GM19328 (cell line): ENCODE data around the gene ABCC3.
"Not testable (repeated sequence)": the region's sequence is repeated elsewhere in the genome, so short reads cannot be mapped to it uniquely, and the experiment has no call there.

ENCODE experiments used
- ATAC-seq: cut with Tn5 transposase; IDR thresholded peaks from one replicate; pipeline ENCODE4 v1.9.1; 2021; ENCODE audit warnings: mild to moderate bottlenecking, moderate library complexity; ENCODE audit not compliant: unreplicated experiment

Gene ABCC3

DNA sequence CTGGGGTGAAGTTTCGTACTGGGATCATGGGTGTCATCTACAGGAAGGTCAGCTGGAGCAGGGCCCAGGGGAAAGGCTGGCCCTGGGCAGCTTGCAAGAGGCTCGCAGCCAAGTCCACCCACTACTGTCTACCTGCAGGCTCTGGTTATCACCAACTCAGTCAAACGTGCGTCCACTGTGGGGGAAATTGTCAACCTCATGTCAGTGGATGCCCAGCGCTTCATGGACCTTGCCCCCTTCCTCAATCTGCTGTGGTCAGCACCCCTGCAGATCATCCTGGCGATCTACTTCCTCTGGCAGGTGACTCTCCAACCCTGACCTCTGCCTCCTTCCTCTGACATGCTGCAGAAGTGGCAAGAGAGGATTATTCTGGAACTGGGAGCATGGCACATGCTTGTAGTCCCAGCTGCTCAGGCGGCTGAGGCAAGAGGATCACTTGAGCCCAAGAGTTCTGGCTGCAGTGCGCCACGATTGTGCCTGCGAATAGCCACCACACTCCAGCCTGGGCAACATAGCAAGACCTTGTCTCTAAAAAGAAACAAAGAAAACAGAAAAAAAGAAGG is 29.2 kb downstream of the ABCC3 start:
- ATAC-seq, result no peak

DNA sequence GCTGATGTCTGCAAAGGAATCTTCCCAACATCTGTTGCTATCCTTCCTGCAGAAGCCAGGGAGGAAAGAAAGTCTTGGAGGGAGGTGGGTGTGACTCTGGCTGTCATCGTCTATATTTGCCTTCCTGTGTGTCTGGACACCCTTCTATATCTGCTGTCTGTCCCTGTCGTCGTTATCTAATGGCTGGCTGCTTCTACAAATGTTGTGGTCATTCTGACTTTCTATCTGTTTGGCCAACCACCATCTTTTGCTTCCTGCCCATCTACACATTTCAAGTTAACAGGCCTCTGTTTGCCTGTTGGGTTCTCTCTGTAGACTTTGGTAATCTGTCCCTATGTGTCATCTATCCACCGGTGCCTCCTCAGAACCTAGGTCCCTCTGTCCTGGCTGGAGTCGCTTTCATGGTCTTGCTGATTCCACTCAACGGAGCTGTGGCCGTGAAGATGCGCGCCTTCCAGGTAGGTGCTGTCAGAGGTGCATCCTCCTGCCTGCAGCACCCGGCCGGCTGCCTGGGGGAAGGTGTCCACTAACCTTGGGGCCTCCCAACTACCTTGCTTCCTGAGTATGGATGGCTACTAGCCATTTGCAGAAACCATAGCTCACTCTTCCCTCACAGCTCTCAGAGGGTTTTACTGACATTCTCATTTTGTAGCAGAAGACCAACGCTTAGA is 30.2 kb downstream of the ABCC3 start:
- ATAC-seq, result no peak

DNA sequence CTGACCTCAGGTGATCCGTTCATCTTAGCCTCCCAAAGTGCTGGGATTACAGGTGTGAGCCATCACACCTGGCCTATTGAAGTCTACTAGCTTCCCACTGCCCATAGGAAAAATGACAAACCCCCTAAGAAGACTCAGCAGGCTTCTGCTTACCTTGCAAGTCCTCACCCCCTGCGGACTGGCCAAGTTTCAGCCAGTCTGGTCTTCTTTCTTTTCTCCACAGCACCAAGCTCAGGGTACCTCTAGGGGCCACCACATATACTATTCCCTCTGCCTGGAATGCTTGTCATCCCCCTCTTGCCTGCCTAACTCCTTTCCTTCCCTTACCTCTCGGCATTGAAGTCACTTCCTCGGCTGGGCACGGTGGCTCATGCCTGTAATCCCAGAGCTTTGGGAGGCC is 31.2 kb downstream of the ABCC3 start:
- no peak for ATAC-seq

DNA sequence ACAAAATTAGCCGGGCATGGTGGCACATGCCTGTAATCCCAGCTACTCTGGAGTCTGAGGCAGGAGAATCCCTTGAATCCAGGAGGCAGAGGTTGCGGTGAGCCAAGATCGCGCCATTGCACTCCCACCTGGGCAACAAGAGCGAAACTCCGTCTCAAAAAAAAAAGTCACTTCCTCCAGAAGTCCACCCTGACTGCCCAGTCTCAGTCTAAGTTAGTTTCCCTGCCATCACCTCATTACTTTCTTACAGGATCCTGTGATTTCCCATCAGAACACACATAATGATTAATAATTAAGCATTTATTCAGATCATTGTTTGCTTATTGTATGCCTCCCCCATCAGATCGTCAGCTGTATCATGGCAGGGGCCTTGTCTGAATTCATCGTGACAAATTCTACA is 31.6 kb downstream of the ABCC3 start:
- no peak for ATAC-seq

DNA sequence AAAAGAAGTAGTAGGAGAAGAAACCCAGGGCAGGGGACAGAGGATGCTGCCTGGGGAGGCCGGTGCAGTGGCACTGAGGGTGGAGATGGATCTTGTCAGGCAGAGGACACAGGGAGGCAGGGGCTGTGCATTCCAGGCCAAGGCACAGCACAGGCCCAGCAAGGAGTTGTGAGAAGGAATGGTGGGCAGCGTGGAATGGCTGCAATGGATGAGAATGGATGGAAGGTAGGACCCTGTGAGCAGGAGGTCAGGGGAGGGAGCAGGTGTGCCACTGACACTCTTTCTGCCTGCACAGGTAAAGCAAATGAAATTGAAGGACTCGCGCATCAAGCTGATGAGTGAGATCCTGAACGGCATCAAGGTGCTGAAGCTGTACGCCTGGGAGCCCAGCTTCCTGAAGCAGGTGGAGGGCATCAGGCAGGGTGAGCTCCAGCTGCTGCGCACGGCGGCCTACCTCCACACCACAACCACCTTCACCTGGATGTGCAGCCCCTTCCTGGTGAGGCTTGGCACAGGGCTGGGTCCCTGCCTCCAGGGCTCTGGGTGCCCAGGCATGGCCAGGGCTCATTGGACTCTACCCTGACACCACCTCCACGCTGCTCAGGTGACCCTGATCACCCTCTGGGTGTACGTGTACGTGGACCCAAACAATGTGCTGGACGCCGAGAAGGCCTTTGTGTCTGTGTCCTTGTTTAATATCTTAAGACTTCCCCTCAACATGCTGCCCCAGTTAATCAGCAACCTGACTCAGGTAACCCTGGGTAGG is 32.8 kb downstream of the ABCC3 start:
- no peak for ATAC-seq

DNA sequence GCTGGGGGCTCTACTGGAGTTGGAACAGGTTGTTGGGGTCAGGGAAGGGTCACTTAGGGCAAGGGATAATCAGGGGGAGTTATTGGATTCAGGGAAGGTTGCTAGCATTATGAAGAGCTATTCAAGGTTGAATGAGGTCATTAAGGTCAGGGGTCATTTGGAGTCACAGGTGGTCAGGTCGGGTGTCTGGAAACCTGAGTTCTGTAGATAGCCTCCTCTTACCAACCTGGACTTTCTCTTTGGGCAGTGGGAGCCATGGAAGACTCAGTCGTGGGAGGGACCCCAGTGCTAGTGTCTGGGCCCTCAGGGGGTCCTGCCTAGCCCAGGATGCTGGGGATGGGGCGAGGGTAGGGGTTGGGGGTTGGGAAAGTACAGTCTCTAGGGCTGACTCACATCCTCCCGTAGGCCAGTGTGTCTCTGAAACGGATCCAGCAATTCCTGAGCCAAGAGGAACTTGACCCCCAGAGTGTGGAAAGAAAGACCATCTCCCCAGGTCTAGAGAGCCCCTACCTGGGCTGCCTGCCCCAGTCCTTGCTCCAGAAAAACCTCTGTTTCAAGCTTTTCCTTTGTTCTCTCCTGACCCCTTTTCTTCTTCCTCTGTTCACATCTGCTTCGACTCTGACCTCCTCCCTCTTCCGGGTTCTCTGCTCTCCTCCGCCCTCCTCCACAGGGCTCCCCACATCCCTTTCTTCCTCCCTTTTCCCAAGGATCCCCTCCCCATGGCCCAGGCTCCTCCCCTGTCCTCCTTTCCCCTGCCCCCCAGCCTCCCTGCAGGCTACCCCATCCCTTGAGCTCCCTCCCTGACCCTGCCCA is 33.5 kb downstream of the ABCC3 start:
- no peak for ATAC-seq

DNA sequence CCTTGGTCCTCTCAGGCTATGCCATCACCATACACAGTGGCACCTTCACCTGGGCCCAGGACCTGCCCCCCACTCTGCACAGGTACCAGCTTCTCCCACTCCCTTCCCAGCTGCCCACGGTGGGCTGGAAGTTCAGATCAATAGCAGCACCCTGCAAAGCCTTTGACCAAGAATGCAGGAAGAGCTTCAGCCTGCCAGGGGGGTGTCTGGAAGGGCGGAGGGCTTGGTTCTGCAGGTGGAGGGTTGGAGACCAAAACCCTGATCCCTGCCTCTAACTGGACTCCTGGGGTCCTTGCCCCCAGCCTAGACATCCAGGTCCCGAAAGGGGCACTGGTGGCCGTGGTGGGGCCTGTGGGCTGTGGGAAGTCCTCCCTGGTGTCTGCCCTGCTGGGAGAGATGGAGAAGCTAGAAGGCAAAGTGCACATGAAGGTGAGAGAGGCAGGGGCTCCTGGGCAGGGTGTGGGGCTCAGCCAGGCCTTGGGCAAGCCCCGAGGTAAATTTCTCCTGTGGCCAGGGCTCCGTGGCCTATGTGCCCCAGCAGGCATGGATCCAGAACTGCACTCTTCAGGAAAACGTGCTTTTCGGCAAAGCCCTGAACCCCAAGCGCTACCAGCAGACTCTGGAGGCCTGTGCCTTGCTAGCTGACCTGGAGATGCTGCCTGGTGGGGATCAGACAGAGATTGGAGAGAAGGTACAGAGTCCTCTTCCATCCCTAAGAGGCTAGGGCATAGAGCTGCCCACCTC is 34.3 kb downstream of the ABCC3 start:
- no peak for ATAC-seq

DNA sequence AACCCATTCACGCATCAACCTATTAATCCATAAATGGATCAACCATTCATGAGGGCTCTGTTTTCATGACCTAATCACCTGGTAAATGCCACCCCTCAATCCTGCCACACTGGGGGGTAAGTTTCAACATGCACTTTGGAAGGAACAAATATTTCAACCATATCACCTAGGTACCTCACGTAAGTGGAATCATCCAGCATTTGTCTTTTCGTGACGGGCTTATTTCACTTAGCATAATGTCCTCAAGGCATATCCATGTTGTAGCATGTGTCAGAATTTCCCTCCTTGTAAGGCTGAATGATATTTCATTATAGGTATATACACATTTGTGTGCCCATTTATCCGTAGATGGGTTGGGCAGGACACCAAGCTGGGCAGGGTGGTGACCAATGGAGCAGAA is 37.4 kb downstream of the ABCC3 start:
- ATAC-seq, result no peak

DNA sequence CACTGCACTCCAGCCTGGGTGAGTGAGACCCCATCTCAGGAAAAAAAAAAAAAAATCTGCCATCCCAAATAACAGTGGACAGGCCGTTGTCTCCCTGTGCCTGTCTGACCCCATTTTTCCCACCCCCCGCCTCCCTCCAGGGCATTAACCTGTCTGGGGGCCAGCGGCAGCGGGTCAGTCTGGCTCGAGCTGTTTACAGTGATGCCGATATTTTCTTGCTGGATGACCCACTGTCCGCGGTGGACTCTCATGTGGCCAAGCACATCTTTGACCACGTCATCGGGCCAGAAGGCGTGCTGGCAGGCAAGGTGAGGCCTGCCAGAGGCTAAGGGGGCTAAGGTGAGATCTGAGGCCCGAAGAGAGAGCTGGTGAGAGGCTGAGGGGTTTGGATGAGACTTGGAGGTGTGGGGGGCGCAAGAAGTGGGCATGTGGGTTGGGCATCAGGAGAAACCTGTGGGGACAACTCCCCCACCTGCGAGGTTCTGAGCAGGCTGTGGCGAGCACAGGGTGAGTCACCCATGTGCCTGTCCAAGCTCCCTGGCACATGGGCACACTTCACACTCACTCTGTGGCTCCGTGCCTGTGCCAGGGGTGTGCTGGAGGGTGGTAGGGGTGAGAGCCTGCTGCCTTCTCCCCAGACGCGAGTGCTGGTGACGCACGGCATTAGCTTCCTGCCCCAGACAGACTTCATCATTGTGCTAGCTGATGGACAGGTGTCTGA is 38.3 kb downstream of the ABCC3 start:
- no peak for ATAC-seq

DNA sequence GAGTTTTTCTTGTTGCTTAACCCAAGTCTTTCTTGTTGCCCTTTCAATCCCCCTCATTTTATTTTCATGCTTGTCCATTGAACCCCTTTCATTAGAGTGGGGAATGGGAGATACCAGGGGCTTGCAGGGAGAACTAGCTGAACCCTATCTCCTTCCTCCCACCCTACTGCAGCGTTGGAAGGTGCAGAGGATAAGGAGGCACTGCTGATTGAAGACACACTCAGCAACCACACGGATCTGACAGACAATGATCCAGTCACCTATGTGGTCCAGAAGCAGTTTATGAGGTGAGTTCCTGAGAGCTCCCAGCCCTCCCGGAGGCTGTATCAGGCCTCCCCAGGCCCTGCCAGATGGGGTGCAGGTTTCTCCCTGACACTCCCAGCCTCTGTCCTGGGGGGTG is 40.5 kb downstream of the ABCC3 start:
- ATAC-seq, result no peak

DNA sequence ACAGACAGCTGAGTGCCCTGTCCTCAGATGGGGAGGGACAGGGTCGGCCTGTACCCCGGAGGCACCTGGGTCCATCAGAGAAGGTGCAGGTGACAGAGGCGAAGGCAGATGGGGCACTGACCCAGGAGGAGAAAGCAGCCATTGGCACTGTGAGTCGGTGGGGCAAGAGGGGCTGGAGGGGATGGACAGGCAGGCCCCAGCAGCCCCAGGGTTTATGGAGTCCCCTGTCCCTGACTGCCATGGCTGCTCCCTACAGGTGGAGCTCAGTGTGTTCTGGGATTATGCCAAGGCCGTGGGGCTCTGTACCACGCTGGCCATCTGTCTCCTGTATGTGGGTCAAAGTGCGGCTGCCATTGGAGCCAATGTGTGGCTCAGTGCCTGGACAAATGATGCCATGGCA is 40.9 kb downstream of the ABCC3 start:
- ATAC-seq, result no peak

DNA sequence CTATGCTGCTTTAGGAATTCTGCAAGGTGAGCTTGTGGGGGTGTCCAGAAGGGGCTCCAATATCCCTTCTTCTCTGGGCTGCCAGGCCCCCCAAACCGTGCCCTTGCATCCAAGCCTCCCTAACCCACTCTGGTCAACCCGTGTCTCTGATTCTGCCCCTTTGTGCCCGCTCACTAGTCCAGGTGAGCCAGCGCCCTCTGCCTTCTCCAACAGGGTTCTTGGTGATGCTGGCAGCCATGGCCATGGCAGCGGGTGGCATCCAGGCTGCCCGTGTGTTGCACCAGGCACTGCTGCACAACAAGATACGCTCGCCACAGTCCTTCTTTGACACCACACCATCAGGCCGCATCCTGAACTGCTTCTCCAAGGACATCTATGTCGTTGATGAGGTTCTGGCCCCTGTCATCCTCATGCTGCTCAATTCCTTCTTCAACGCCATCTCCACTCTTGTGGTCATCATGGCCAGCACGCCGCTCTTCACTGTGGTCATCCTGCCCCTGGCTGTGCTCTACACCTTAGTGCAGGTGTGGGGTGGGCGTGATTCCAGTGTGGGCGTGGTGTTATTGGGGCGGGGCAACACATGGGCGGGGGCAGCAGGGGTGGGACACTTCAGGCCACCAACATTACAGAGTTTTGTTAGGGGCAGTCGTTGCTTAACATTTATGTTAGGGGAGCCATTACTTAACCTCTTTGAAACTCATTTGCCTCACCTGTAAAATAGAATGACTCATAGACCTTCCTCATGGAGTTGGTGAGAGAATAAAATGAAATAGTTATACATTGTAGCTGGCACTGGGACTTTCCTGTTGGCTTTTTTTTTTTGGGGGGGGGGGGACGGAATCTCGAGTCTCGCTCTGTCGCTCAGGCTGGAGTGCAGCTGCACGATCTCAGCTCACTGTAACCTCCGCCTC is 41.6 kb downstream of the ABCC3 start:
- no peak for ATAC-seq

DNA sequence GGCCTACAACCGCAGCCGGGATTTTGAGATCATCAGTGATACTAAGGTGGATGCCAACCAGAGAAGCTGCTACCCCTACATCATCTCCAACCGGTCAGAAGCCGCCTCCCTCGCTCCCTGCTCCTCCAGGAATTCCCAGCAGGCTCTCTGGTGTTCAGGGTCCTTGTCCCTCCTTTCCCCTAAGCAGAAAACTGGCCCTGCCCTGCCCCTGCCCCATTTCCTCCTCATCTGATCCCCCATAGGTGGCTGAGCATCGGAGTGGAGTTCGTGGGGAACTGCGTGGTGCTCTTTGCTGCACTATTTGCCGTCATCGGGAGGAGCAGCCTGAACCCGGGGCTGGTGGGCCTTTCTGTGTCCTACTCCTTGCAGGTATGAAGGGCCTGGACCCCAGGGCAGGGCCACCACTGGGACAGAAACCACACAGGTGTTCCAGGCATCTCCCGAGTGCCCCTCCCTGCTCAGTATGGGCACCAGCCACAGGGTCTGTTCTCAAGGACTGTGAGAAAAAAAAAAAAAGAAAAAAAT is 43.2 kb downstream of the ABCC3 start:
- no peak for ATAC-seq

DNA sequence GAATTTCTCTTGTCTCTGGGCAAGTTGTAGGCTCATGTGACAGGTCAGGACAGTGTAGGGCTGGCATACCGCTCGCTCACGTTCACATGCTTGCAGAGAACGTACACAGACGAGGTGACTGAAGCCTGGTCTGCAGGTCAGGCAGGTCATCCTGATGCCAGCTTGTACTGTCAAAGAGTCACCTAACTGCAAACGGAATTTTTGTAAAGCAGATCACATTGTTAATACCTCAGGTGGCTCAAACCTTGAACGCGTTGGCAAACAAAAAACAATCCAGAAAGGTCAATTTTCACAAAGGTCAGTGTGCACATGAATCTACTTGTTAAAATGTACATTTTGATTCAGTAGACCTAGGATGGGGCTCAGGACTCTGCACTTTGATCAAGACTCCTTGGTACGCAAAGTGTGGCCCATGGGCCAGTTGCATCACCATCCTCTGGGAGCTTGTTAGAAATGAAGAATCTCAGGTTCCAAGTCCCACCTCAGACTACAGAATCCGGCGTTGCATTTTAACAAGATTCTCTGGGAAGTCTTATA is 44.4 kb downstream of the ABCC3 start:
- ATAC-seq, result no peak

DNA sequence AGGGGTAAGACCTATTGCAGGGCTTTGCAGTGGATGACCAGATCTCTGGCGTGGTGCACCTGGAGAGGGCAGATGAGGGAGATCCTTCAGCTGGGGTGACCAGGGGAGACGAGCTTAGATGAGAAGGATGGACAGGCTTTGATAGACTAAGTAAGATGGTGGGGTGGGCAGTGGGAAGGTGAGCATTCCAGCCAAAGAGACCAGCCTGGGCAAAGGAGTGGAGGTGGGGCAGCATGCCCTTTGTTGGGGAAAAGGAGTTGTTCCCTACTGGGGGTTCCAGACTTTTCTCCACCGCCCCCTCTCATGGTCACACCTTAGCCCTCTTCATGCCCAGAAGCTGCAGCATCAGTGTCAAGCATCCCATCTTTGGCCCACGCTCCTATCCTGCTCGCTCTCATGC is 45.4 kb downstream of the ABCC3 start:
- no peak for ATAC-seq

DNA sequence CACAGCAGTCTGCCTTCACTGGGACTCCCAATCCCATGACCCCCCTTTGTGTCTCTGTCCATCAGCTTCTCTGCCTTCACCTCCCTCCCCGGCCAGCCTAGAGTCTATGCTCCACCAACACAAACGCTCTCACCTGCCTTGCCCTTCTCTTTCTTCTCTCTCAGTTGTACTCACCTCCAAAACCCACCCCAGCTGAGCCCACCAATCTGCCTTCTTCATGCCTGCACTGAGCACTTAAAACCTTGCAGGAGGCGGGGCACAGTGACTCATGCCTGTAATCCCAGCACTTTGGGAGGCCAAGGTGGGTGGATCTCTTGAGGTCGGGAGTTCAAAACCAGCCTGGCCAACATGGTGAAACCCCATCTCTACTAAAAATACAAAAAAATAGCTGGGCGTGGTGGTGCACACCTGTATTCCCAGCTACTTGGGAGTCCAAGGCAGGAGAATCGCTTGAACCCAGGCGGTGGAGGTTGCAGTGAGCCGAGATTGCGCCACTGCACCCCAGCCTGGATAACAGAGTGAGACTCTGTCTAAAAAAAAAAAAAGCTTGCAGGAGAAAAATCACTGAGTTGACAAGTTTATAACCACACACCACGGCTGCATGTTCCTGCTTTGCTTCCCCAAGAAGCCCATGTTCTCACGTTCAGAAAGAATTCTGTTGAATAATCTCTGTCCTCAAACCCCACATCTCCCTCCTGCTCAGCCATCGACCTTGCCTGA is 46.0 kb downstream of the ABCC3 start:
- ATAC-seq, result not testable (repeated sequence)

DNA sequence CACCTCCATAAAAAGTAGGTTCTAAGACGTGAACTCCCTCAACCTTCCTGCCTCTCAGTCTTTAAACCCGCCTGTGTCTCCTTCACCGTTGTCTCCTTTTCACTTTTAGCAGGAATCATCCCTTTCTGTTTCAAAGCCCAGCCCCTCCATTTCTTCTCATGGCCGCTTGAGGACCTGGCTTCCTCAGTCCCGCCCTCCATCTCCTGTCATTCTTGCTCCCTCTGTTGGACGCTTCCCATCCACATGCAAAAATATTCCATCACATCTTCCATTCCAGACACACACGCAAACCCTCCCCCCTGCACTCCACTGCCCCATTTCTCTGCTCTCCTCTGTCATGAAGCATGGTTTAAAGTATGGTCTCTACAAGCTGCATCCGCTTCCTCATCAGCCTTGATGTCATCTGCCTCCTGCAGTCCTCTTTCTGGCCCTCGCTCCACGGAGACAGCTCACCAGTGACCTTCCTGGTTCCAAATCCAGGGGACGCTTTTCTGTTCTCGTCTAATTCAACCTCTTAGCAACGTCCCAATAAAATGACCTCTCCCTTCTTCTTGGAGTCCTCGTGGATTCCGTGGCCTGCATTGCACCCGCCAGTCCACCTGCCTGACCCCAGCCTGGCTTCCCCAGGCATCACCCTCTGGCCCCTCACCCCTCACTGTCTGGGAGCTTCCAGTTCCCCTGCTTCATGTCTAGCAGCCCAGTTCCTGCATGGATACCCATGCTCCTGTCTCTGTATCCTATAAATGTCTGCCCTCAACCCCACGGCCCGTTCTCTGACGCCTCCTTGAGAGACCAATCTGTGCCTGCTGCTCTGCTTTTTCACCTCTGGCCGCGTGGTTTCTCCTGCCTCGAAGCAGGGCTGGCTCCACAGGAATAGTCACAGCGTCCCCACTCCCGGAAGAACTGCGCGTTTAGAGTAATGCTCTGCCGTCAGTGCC is 46.9 kb downstream of the ABCC3 start:
- no peak for ATAC-seq
